OCI-LY3 (cell line): ENCODE measurements around the gene TTC7B.

Source experiments
- H2AFZ ChIP-seq: fragments of 200-600, 300-600 bp; shearing (Covaris generic); 2 replicates; pipeline ENCODE4 v1.6.0; 2014; ENCODE audit warnings: antibody characterized with exemption, low read depth, low read length
- H3K27ac ChIP-seq: fragments of 200-600, 300-600 bp; sonication (generic); 2 replicates; pipeline ENCODE4 v1.5.1; 2014; ENCODE audit warnings: mild to moderate bottlenecking, low read length, moderate library complexity, mixed read lengths
- H3K27me3 ChIP-seq: fragments of 200-600, 300-600 bp; sonication (generic); 2 replicates; pipeline ENCODE4 v1.6.1; 2014; ENCODE audit warnings: low read depth, low read length, mixed read lengths
- H3K36me3 ChIP-seq: fragments of 200-600, 300-600 bp; sonication (generic); replicated peaks from 2 replicates; pipeline ENCODE3; 2014; ENCODE audit warnings: low read depth, low read length, mixed read lengths
- H3K4me1 ChIP-seq: fragments of 300-600, 200-600 bp; sonication (generic); 2 replicates; pipeline ENCODE4 v1.6.1; 2014; ENCODE audit warnings: low read length, mixed read lengths
- H3K4me2 ChIP-seq: fragments of 200-600, 300-600 bp; sonication (generic); 2 replicates; pipeline ENCODE4 v1.6.1; 2014; ENCODE audit warnings: low read length, mixed read lengths
- H3K4me3 ChIP-seq: fragments of 300-600, 200-600 bp; sonication (generic); 2 replicates; pipeline ENCODE4 v1.5.1; 2014; ENCODE audit warnings: antibody characterized with exemption, mild to moderate bottlenecking, low read length, moderate library complexity
- H3K79me2 ChIP-seq: fragments of 300-600, 200-600 bp; shearing (Covaris generic); 2 replicates; pipeline ENCODE4 v1.6.1; 2014; ENCODE audit warnings: mild to moderate bottlenecking, low read length, mixed read lengths
- H3K9ac ChIP-seq: fragments of 300-600, 200-600 bp; shearing (Covaris generic); 2 replicates; pipeline ENCODE4 v1.6.0; 2014; ENCODE audit warnings: mild to moderate bottlenecking, low read length, moderate library complexity
- H3K9me3 ChIP-seq: fragments of 200-600, 300-600 bp; shearing (Covaris generic); 2 replicates; pipeline ENCODE4 v1.6.1; 2014; ENCODE audit warnings: low read length, mixed read lengths; ENCODE audit not compliant: insufficient read depth
- H4K20me1 ChIP-seq: fragments of 200-600, 300-600 bp; sonication (generic); 2 replicates; pipeline ENCODE4 v1.6.1; 2016; ENCODE audit warnings: low read length, mixed read lengths; ENCODE audit not compliant: insufficient read depth
- CTCF ChIP-seq: fragments of 200-600, 300-600 bp; sonication (generic); IDR thresholded peaks from 2 replicates; pipeline ENCODE4 v1.5.1; 2014; ENCODE audit warnings: antibody characterized with exemption, low read length, low read depth
- EZH2phosphoT487 ChIP-seq: fragments of 200-600 bp; shearing (Covaris generic); IDR thresholded peaks from 2 replicates; pipeline ENCODE4 v1.6.1; 2018; ENCODE audit warnings: antibody characterized with exemption, mixed run types, low read depth

Gene TTC7B

GRCh38 chr14:90579088-90579487 is 237.1 kb downstream of the TTC7B start:
- Histone ChIP-seq H3K4me2 (no peak overlapping the region), H3K9ac (no peak overlapping the region), H3K79me2 (no peaks in the 10 kb centered on the region), H3K27ac (no peak overlapping the region), H3K36me3 (no peaks in the 10 kb centered on the region), H3K4me3 (no peak overlapping the region), H3K4me1 (no peaks in the 10 kb centered on the region), H4K20me1 (no peaks in the 10 kb centered on the region), H2AFZ (no peak overlapping the region), H3K9me3 (no peaks in the 10 kb centered on the region), H3K27me3 (no peaks in the 10 kb centered on the region)
- TF ChIP-seq CTCF (no peak), EZH2phosphoT487 (no peak)

GRCh38 chr14:90578283-90578985 is 237.8 kb downstream of the TTC7B start:
- Histone ChIP-seq H3K9ac (no peak overlapping the region), H3K36me3 (no peaks in the 10 kb centered on the region)

GRCh38 chr14:90577661-90578282 is 238.5 kb downstream of the TTC7B start:
- no peak overlapping the region for H3K4me3 ChIP-seq
- TF ChIP-seq CTCF = no peak
- no peaks in the 10 kb centered on the region for H3K79me2 ChIP-seq
- H3K4me1 ChIP-seq = no peaks in the 10 kb centered on the region
- H3K27ac ChIP-seq = no peak overlapping the region
- H3K9me3 ChIP-seq = no peaks in the 10 kb centered on the region
- no peak overlapping the region for H3K9ac ChIP-seq
- no peaks in the 10 kb centered on the region for H4K20me1 ChIP-seq
- no peak overlapping the region for H3K4me2 ChIP-seq
- H3K27me3 ChIP-seq = no peaks in the 10 kb centered on the region
- no peaks in the 10 kb centered on the region for H3K36me3 ChIP-seq
- H2AFZ ChIP-seq = no peak overlapping the region

More at GRCh38 chr14:90578283-90578985, 237.8 kb downstream of the TTC7B start:
- H3K79me2 ChIP-seq = no peaks in the 10 kb centered on the region
- H3K9me3 ChIP-seq = no peaks in the 10 kb centered on the region
- H3K27ac ChIP-seq = no peak overlapping the region
- no peak overlapping the region for H2AFZ ChIP-seq
- no peaks in the 10 kb centered on the region for H3K27me3 ChIP-seq
- H4K20me1 ChIP-seq = no peaks in the 10 kb centered on the region
- no peak overlapping the region for H3K4me2 ChIP-seq
- H3K4me3 ChIP-seq = no peak overlapping the region
- TF ChIP-seq EZH2phosphoT487 = no peak
- TF ChIP-seq CTCF = no peak
- H3K4me1 ChIP-seq = no peaks in the 10 kb centered on the region

GRCh38 chr14:90576981-90577660 is 239.1 kb downstream of the TTC7B start:
- no peaks in the 10 kb centered on the region for H4K20me1 ChIP-seq
- H3K9me3 ChIP-seq = no peaks in the 10 kb centered on the region
- no peak overlapping the region for H2AFZ ChIP-seq
- H3K79me2 ChIP-seq = no peaks in the 10 kb centered on the region
- H3K4me1 ChIP-seq = no peaks in the 10 kb centered on the region
- no peak overlapping the region for H3K9ac ChIP-seq
- no peaks in the 10 kb centered on the region for H3K27me3 ChIP-seq
- H3K36me3 ChIP-seq = no peaks in the 10 kb centered on the region
- TF ChIP-seq CTCF (no peak), EZH2phosphoT487 (no peak)
- no peak overlapping the region for H3K4me3 ChIP-seq
- H3K27ac ChIP-seq = no peak overlapping the region
- H3K4me2 ChIP-seq = no peak overlapping the region
